Loucy (cell line): Measurements from ENCODE around the gene TPX2.
"Not testable (repeated sequence)": the region's sequence is repeated elsewhere in the genome, so short reads cannot be mapped to it uniquely, and the experiment has no call there.

Experiments used
- H2AFZ ChIP-seq: fragments of 200-600 bp; sonication (generic); 2 replicates; pipeline ENCODE4 v1.6.0; 2016; ENCODE audit warnings: antibody characterized with exemption, mild to moderate bottlenecking, low read length, moderate library complexity
- H3F3A ChIP-seq: fragments of 200-600 bp; 2 replicates; pipeline ENCODE4 v1.6.0; 2016; ENCODE audit warnings: antibody characterized with exemption, low read depth, mild to moderate bottlenecking
- H3K27me3 ChIP-seq: fragments of 200-600 bp; sonication (generic); 2 replicates; pipeline ENCODE4 v1.6.1; 2014; ENCODE audit warnings: low read length, mild to moderate bottlenecking; ENCODE audit not compliant: insufficient read depth, poor library complexity, severe bottlenecking
- H3K36me3 ChIP-seq: fragments of 200-600 bp; sonication (generic); 2 replicates; pipeline ENCODE4 v1.6.1; 2016; ENCODE audit warnings: low read length; ENCODE audit not compliant: insufficient read depth
- H3K4me1 ChIP-seq: fragments of 200-600 bp; sonication (generic); 2 replicates; pipeline ENCODE4 v1.5.1; 2014; ENCODE audit warnings: low read length, mild to moderate bottlenecking; ENCODE audit not compliant: insufficient read depth, poor library complexity, severe bottlenecking
- H3K4me2 ChIP-seq: fragments of 200-600 bp; sonication (generic); 2 replicates; pipeline ENCODE4 v1.6.0; 2014; ENCODE audit warnings: antibody characterized with exemption, low read length, low read depth, mild to moderate bottlenecking; ENCODE audit not compliant: poor library complexity, severe bottlenecking
- H3K4me3 ChIP-seq: fragments of 200-600 bp; sonication (generic); 2 replicates; pipeline ENCODE4 v1.5.1; 2014; ENCODE audit warnings: low read length, mild to moderate bottlenecking, mixed read lengths; ENCODE audit not compliant: poor library complexity, severe bottlenecking
- H3K79me2 ChIP-seq: fragments of 200-600 bp; sonication (generic); 2 replicates; pipeline ENCODE4 v1.6.1; 2014; ENCODE audit warnings: low read length; ENCODE audit not compliant: insufficient read depth
- H3K9ac ChIP-seq: fragments of 200-600 bp; sonication (generic); 2 replicates; pipeline ENCODE4 v1.6.0; 2014; ENCODE audit warnings: mild to moderate bottlenecking, low read depth, low read length, moderate library complexity; ENCODE audit not compliant: poor library complexity, severe bottlenecking
- H3K9me2 ChIP-seq: fragments of 200-600 bp; sonication (generic); replicated peaks from 2 replicates; pipeline ENCODE4 v1.6.1; 2016; ENCODE audit warnings: low read depth, low read length, mixed read lengths
- H3K9me3 ChIP-seq: fragments of 200-600 bp; sonication (generic); 2 replicates; pipeline ENCODE4 v1.6.1; 2014; ENCODE audit warnings: mild to moderate bottlenecking, antibody characterized with exemption, low read length, low read depth; ENCODE audit not compliant: insufficient read depth
- H4K20me1 ChIP-seq: fragments of 200-600 bp; sonication (generic); 2 replicates; pipeline ENCODE4 v1.6.0; 2014; ENCODE audit warnings: antibody characterized with exemption, low read length, mild to moderate bottlenecking; ENCODE audit not compliant: insufficient read depth, poor library complexity, severe bottlenecking
- CTCF ChIP-seq: fragments of 200-600 bp; sonication (generic); conservative IDR thresholded peaks from 2 replicates; pipeline ENCODE4 v1.5.1; 2014; ENCODE audit warnings: mild to moderate bottlenecking, antibody characterized with exemption, low read length
- EZH2phosphoT487 ChIP-seq: fragments of 200-600 bp; IDR thresholded peaks from 2 replicates; pipeline ENCODE4 v1.6.1; 2018; ENCODE audit warnings: antibody characterized with exemption, mild to moderate bottlenecking, moderate library complexity, borderline replicate concordance

Gene TPX2

GRCh38 chr20:31813611-31814010 is 74.5 kb downstream of the TPX2 start:
- Histone ChIP-seq H3K9me3 (no peaks in the 10 kb centered on the region), H3K9ac (no peak overlapping the region), H3K4me2 (no peak overlapping the region), H3K36me3 (no peaks in the 10 kb centered on the region), H3K9me2 (no peaks in the 10 kb centered on the region), H2AFZ (no peak overlapping the region), H3K27me3 (no peaks in the 10 kb centered on the region), H3K4me1 (peaks cover 10% of the 10 kb centered on the region), H3F3A (no peaks in the 10 kb centered on the region), H3K4me3 (no peak overlapping the region), H3K79me2 (no peaks in the 10 kb centered on the region), H4K20me1 (no peaks in the 10 kb centered on the region)
- TF ChIP-seq CTCF: no peak
- TF ChIP-seq EZH2phosphoT487: no peak

GRCh38 chr20:31814142-31814541 is 75.1 kb downstream of the TPX2 start:
- not testable (repeated sequence) for H3K9me3 ChIP-seq, H3K4me2 ChIP-seq, H3K79me2 ChIP-seq, H3K4me1 ChIP-seq, H2AFZ ChIP-seq, H3F3A ChIP-seq, H3K4me3 ChIP-seq, H3K27me3 ChIP-seq, H3K9me2 ChIP-seq, H3K36me3 ChIP-seq, H4K20me1 ChIP-seq, H3K9ac ChIP-seq

- Histone ChIP-seq H3K9ac (no peak overlapping the region), H2AFZ (no peak overlapping the region)
These were observed 76.5 kb downstream of the TPX2 start for GRCh38 chr20:31815408-31816188.

More at GRCh38 chr20:31815408-31816188, 76.5 kb downstream of the TPX2 start:
- TF ChIP-seq EZH2phosphoT487 (no peak), CTCF (no peak)
- Histone ChIP-seq H3K4me2 (peak overlapping the region; percentile 31), H3F3A (no peaks in the 10 kb centered on the region), H3K4me1 (peaks cover 10% of the 10 kb centered on the region), H3K79me2 (no peaks in the 10 kb centered on the region), H3K27me3 (no peaks in the 10 kb centered on the region), H4K20me1 (no peaks in the 10 kb centered on the region), H3K9me3 (no peaks in the 10 kb centered on the region), H3K4me3 (no peak overlapping the region), H3K9me2 (no peaks in the 10 kb centered on the region), H3K36me3 (no peaks in the 10 kb centered on the region)
